ENCODE data around the gene PDE6C. TPM values are rescaled to one million over a fixed set of nuclear protein-coding genes. Genes with fewer than 3 reads are reported as not detected.

The PDE6C gene
- total and polyA plus RNA-seq, 4 donors, result not detected

- H3K9ac ChIP-seq (ENCODE audit: low read depth in 1 of 2, low read length in 2 of 2), result no peak overlapping the region
- TF ChIP-seq HNF4G (IDR thresholded peaks at IDR 0.05) (no peak), SP1 (IDR thresholded peaks at IDR 0.05) (no peak), RXRA (IDR thresholded peaks at IDR 0.05) (no peak), YY1 (IDR thresholded peaks at IDR 0.05) (no peak), EGR1 (IDR thresholded peaks at IDR 0.05; ENCODE audit: low read depth in 2 of 2) (no peak), REST (IDR thresholded peaks at IDR 0.05) (no peak), GABPA (IDR thresholded peaks at IDR 0.05 in 1 of 2, conservative IDR thresholded peaks at IDR 0.05 in 1 of 2) (no peak), NR2F2 (IDR thresholded peaks at IDR 0.05) (no peak), JUND (IDR thresholded peaks at IDR 0.05) (no peak), FOXA1 (IDR thresholded peaks at IDR 0.05) (no peak), CTCF (IDR thresholded peaks at IDR 0.05; ENCODE audit: low read depth, low read length, missing input control) (no peak), HNF4A (conservative IDR thresholded peaks at IDR 0.05) (no peak), RAD21 (IDR thresholded peaks at IDR 0.05) (no peak), TAF1 (conservative IDR thresholded peaks at IDR 0.05) (no peak), FOXA2 (IDR thresholded peaks at IDR 0.05) (no peak), ATF3 (IDR thresholded peaks at IDR 0.05) (no peak)
- TF ChIP-seq, protein P1, sequence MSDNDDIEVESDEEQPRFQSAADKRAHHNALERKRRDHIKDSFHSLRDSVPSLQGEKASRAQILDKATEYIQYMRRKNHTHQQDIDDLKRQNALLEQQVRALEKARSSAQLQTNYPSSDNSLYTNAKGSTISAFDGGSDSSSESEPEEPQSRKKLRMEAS (IDR thresholded peaks at IDR 0.05), result no peak
- TF ChIP-seq, protein P2, sequence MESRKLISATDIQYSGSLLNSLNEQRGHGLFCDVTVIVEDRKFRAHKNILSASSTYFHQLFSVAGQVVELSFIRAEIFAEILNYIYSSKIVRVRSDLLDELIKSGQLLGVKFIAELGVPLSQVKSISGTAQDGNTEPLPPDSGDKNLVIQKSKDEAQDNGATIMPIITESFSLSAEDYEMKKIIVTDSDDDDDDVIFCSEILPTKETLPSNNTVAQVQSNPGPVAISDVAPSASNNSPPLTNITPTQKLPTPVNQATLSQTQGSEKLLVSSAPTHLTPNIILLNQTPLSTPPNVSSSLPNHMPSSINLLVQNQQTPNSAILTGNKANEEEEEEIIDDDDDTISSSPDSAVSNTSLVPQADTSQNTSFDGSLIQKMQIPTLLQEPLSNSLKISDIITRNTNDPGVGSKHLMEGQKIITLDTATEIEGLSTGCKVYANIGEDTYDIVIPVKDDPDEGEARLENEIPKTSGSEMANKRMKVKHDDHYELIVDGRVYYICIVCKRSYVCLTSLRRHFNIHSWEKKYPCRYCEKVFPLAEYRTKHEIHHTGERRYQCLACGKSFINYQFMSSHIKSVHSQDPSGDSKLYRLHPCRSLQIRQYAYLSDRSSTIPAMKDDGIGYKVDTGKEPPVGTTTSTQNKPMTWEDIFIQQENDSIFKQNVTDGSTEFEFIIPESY (IDR thresholded peaks at IDR 0.05), result no peak
- peaks cover 1 to 60% (median 28%) of the 10 kb centered on the region in 4 donors for H3K36me3 ChIP-seq (ENCODE audit: control insufficient read depth in 4 of 4, insufficient read depth in 3 of 4, low read depth in 1 of 4, low read length in 3 of 4)
- no peaks in the 10 kb centered on the region for H3K9me3 ChIP-seq (ENCODE audit: control insufficient read depth in 4 of 4, low read length in 3 of 4)
- no peak overlapping the region for H3K27ac ChIP-seq (ENCODE audit: low read depth in 1 of 2, low read length in 2 of 2)
- peaks cover 2 to 36% (median 20%) of the 10 kb centered on the region in 4 donors for H3K4me1 ChIP-seq (ENCODE audit: control insufficient read depth in 4 of 4, insufficient read depth in 4 of 4, low read length in 3 of 4)
- H3K27me3 ChIP-seq (ENCODE audit: control insufficient read depth in 4 of 4, insufficient read depth in 4 of 4, low read length in 3 of 4), result no peaks in the 10 kb centered on the region
- 76% methylated on average over 4 of the region's 4 CpGs for WGBS
- DNase-seq (ENCODE audit: low spot score), result no peak
- no peak overlapping the region for H3K4me3 ChIP-seq (ENCODE audit: low read depth in 1 of 3, low read length in 3 of 3)
These were observed 19.1 kb upstream of the PDE6C start for GRCh38 chr10:93593254-93593653.
